Psoas muscle (tissue), 8 donors: Measurements from ENCODE around the gene PFDN2. TPM values are rescaled to one million over a fixed set of nuclear protein-coding genes. Genes with fewer than 3 reads are reported as not detected.

Experiments used
- ATAC-seq, 4 donors: fragments of 200-7000 bp; cut with Tn5 transposase; one replicate each; pipeline ENCODE4 v1.9.1; 2020; ENCODE audit warnings: moderate library complexity in 3 of 4, mild to moderate bottlenecking in 2 of 4
- DNase-seq, 2 donors: peaks; one replicate each; pipeline ENCODE4 v3.0.0-alpha.2; 2020
- H3K27ac ChIP-seq: fragments of 200-600 bp; one replicate; pipeline ENCODE4 v1.8.0; 2022
- H3K27me3 ChIP-seq, 3 donors: fragments of 200-600 bp in 1 of 3; one replicate each; pipeline versions ENCODE4 v1.6.1 to v1.8.0; 2013 to 2022; ENCODE audit warnings: low read length in 2 of 3, mild to moderate bottlenecking in 2 of 3, moderate library complexity in 1 of 3; ENCODE audit not compliant: insufficient read depth in 3 of 3
- H3K36me3 ChIP-seq, 2 donors: fragments of 200-600 bp in 1 of 2; one replicate each; pipeline versions ENCODE4 v1.6.1 to v1.8.0; 2013 to 2022; ENCODE audit warnings: low read depth in 1 of 2, mild to moderate bottlenecking in 1 of 2, moderate library complexity in 1 of 2; ENCODE audit not compliant: insufficient read depth in 1 of 2
- H3K4me1 ChIP-seq: fragments of 200-600 bp; one replicate; pipeline ENCODE4 v1.8.0; 2022
- H3K4me3 ChIP-seq: fragments of 200-600 bp; one replicate; pipeline ENCODE4 v1.8.0; 2022; ENCODE audit warnings: mild to moderate bottlenecking
- H3K9me3 ChIP-seq: fragments of 200-600 bp; one replicate; pipeline ENCODE4 v1.8.0; 2022
- WGBS, 3 donors: extraction: QIAGEN DNeasy Blood & Tissue Kit; methylation state at CpG; one replicate each; pipeline versions ENCODE4 v1.1.6 to v1.1.7; 2013; 5-methylcytosine and 5-hydroxymethylcytosine counted together
- intact Hi-C, 2 donors: fragments of 100-400 bp; cut with DNase I; formaldehyde crosslinking; loops; one replicate each; pipeline versions ENCODE4 v1.11.0 to v1.14.2; 2022
- polyA plus RNA-seq, 3 donors: library from polyadenylated mRNA; stranded (reverse); fragments of 200-250 nt; gene quantifications; one replicate each; pipeline ENCODE4 v1.2.3, GENCODE V29; 2013
- total RNA-seq, 4 donors: library from RNA; stranded (reverse); fragmentation: NEBNext Ultra II Directional in 2 of 4; extraction: Animal tissue kit (Norgen Biotek cat#: 25700) in 2 of 4; gene quantifications; one replicate each; pipeline versions ENCODE4 v1.2.1 to v1.2.4, GENCODE V29; 2021 to 2023
- TF ChIP-seq, protein P1 (sequence below): fragments of 200-600 bp; IDR thresholded peaks from one replicate; pipeline ENCODE4 v1.8.0; 2022; ENCODE audit warnings: antibody characterized with exemption
- donor health status: healthy with polysubstance abuse.
- donor health status: DM: no; HTN: no; CAD: no; lungs with moderate emphysema.
- donor health status: Bipolar disorder and iron deficiency.
- donor health status: healthy.
- donor health status: DM: yes; HTN: yes; CAD: no.
- donor health status: DM: no; HTN: no; CAD: no.
- donor health status: DM: no; HTN: no; CAD: no.
- donor health status: DM: yes; HTN: yes; CAD: no.

The PFDN2 gene
- total and polyA plus RNA-seq, 7 donors = 60.2 to 759 (median 144) TPM

DNA sequence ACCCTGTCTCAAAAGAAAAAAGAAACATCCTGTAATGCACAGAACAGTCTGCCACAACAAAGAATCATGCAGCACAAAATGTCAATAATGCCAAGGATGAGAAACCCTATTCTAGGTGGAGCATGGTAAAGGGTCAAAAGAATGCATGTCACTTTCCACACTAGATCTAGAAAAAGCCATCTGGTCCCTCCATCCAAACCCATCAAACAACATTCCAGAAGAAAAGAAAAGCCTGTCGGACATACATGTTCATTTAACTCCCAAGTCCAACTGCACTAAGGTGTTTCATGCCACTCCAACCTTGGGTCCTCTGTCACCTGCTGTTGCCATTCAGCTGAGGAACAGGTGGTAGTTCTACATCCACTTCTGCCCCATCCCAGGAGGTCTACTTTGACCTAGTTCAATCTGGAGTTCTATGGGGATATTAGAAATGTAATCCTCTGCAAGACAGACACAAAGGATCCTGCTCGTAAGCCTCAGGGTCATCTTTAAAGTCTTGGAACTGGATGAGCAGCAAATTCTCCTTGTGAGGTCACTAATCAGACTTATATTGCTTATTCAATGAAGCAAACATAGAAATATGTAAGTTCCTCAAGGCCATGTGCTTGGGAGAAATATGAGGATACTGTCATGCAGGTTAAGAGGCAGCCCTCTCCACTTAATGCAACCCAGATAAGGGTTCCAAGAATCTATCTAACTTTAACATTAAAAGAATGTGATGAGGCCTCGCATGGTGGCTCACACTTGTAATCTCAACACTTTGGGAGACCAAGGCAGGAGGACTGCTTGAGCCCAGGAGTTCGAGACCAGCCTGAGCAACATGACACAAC, 11.0 kb upstream of the PFDN2 start:
- Histone ChIP-seq H3K27ac (peak overlapping the region; percentile 12), H3K4me1 (peaks cover 33% of the 10 kb centered on the region), H3K9me3 (no peaks in the 10 kb centered on the region), H3K27me3 (no peaks in the 10 kb centered on the region), H3K36me3 (peaks cover 9 to 69% of the 10 kb centered on the region in 2 donors), H3K4me3 (no peak overlapping the region)
- no peak for DNase-seq
- intact Hi-C loops = no loop called here
- TF ChIP-seq, protein P1, sequence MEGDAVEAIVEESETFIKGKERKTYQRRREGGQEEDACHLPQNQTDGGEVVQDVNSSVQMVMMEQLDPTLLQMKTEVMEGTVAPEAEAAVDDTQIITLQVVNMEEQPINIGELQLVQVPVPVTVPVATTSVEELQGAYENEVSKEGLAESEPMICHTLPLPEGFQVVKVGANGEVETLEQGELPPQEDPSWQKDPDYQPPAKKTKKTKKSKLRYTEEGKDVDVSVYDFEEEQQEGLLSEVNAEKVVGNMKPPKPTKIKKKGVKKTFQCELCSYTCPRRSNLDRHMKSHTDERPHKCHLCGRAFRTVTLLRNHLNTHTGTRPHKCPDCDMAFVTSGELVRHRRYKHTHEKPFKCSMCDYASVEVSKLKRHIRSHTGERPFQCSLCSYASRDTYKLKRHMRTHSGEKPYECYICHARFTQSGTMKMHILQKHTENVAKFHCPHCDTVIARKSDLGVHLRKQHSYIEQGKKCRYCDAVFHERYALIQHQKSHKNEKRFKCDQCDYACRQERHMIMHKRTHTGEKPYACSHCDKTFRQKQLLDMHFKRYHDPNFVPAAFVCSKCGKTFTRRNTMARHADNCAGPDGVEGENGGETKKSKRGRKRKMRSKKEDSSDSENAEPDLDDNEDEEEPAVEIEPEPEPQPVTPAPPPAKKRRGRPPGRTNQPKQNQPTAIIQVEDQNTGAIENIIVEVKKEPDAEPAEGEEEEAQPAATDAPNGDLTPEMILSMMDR = no peak
- 66 to 72% (median 70%) methylated on average over 4 of the region's 4 CpGs for WGBS, 3 donors
- ATAC-seq = no peak

DNA sequence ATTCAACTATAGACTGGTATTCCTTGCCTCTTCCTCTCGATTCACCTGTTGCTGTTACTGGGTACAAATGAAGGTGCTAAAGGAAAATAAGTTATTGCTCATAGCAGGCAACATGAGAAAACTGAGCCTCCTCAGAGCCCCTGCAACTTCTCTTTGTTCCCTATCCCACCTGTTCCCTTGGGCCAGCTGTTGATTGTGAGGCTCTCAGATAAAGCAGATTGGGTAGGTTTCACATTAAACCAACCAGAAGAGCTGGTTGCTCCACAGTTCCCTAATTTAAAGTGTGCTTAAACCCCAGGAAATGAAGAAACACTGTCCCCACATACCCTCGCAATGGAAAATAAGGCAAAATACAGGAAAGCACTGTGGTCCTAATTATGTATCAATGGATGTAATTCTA, 9.8 kb upstream of the PFDN2 start:
- H3K27me3 ChIP-seq = no peaks in the 10 kb centered on the region
- TF ChIP-seq, protein P1 = no peak
- H3K4me3 ChIP-seq = no peak overlapping the region
- no peaks in the 10 kb centered on the region for H3K9me3 ChIP-seq
- 78 to 81% (median 79%) methylated on average over 2 of the region's 2 CpGs for WGBS, 3 donors
- ATAC-seq (no peak), DNase-seq (no peak)
- H3K27ac ChIP-seq = no peak overlapping the region
- peaks cover 30% of the 10 kb centered on the region for H3K4me1 ChIP-seq
- H3K36me3 ChIP-seq = peaks cover 9 to 80% of the 10 kb centered on the region in 2 donors
- intact Hi-C loops = no loop called here

DNA sequence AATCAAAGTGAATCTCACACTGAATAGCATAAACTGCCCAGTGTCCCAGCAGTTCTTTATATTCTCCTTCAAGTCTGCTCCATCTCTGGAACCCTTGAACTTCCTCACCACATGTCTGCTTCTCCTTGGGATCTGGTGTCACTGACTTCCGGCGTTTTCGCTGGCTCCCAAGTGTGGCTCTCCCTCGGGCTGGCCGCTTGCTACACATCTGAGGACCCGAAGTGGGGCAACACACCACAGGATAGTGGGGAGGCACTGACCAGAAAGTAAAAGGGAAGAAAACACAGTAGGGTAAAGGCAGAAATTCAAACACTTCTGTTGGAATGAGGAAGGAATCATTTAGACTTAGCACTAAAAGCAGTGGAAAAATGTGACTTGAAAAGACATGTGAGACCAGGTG, 5.1 kb upstream of the PFDN2 start:
- TF ChIP-seq, protein P1 = no peak
- Histone ChIP-seq H3K4me1 (peaks cover 14% of the 10 kb centered on the region), H3K36me3 (peaks cover 0 to 87% of the 10 kb centered on the region in 2 donors), H3K27ac (no peak overlapping the region), H3K4me3 (no peak overlapping the region), H3K9me3 (no peaks in the 10 kb centered on the region), H3K27me3 (no peaks in the 10 kb centered on the region)
- WGBS, 3 donors = 71 to 85% (median 74%) methylated on average over 6 of the region's 6 CpGs
- intact Hi-C loops = no loop called here
- ATAC-seq (no peak), DNase-seq (no peak)

DNA sequence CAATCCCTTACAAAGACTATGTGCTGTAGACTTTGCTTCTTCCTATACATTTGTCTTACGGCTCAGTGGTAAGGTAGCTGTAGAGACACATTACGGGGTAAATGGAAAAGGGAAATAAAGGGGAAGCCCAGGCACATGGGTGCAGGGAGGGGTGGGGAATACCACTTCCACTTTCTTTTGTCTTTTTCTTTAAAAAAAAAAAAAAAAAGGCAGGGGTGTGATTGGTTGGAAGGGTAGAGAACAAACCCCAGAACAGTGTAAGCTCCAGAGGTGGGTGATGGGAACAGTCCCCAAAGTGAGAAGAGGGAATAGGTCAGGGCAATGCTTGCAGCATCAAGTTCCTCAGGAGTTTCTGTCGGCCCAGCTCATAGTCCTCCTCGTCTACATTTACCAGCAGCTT, 4.0 kb upstream of the PFDN2 start:
- TF ChIP-seq, protein P1 = no peak
- WGBS, 3 donors = 72 to 79% (median 75%) methylated on average over 4 of the region's 4 CpGs
- no peak for DNase-seq
- intact Hi-C loops = no loop called here
- H3K4me1 ChIP-seq = peaks cover 17% of the 10 kb centered on the region
- ATAC-seq = no peak
- H3K4me3 ChIP-seq = no peak overlapping the region
- H3K9me3 ChIP-seq = no peaks in the 10 kb centered on the region
- H3K27ac ChIP-seq = no peak overlapping the region
- no peaks in the 10 kb centered on the region for H3K27me3 ChIP-seq
- H3K36me3 ChIP-seq = peaks cover 0 to 76% of the 10 kb centered on the region in 2 donors
